SH-SY5Y (cell line): ENCODE results near the gene DGLUCY.

Experiments
- GATA2 ChIP-seq: IDR thresholded peaks from 2 replicates; pipeline ENCODE4 v1.6.1; 2011; ENCODE audit warnings: mild to moderate bottlenecking, low read depth, low read length
- GATA3 ChIP-seq: IDR thresholded peaks from 2 replicates; pipeline ENCODE4 v1.6.1; 2011; ENCODE audit warnings: low read depth, mild to moderate bottlenecking, low read length, moderate library complexity

DGLUCY gene

DNA sequence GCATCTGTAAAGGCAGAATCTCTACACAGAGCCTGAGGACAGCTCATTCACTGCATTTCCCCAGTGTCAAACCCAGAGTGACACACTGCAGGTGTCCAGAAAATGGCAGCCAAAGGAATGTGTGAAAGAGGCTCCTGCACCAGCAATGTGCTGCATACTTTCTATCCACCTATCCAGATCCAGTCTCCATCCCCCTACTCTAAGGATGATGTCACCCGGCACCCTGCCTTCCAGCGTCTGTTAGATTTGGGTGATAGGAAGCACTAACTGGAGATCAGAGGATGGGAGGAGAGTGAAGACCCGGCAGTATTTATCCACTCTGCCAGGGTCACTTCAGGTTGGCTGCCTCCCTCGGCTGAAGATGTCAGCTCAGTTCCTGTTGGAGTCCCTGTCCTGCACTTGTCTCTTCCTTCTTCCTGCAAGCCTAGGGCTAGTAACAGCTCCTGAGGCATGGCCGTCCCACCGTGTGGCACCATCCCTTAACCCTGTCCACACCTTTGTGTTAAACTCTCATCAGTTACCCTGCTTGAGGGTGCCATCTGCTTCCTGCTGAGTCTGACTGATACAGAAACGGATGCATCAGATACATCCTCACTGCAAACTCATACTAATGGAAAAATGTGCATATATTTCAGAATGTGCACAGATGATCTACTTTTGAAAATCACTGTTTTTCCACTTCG is 143.6 kb downstream of the DGLUCY start:
- no peak; the same call in 1 of the 2 replicates for TF ChIP-seq GATA3
- TF ChIP-seq GATA2 = peak; percentile 95

GRCh38 chr14:91258011-91258618 is 144.2 kb downstream of the DGLUCY start:
- TF ChIP-seq GATA3 (no peak), GATA2 (no peak)

GRCh38 chr14:91258876-91259275 is 145.0 kb downstream of the DGLUCY start:
- TF ChIP-seq GATA2 (no peak), GATA3 (no peak)

DNA sequence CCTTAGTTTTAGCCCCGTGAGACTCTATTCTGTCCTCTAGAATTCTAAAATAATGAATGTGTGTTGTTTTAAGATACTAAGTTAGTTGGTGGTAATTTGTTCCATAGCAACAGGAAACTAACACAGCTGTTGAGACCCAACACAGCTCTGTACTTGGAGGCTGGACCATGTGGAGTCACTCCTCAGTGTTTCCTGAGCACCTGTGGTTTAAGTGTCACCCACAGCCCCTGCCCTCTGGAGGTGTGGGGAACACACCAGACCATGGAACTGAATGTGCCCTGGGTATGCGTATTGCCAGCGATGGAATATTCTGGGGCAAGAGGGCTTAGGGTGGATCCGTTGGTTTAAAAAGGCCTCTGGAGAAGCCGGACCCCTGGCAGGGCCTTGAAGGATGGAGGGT is 147.2 kb downstream of the DGLUCY start:
- TF ChIP-seq GATA3 (no peak), GATA2 (no peak)

DNA sequence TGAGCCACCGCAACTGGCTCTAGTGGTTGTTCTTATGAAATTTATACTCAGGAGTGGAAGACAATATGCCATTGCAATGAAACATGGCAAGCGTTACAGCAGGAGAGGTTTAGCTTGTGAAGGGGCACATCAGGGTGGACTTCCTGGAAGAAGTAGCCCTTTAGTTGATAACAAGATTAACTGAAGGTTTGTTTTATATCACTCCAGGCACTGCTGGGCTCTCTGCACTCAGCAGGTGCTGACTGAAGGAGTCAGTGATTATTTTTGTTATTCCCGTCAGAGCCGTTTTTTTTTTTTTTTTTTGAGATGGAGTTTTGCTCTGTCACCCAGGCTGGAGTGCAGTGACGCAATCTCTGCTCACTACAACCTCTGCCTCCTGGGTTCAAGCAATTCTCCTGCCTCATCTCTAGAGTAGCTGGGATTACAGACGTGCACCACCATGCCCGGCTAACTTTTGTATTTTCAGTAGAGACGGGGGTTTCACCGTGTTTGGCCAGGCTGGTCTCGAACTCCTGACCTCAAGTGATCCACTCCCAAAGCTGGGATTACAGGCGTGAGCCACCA is 148.2 kb downstream of the DGLUCY start:
- TF ChIP-seq GATA2 = no peak
- no peak for TF ChIP-seq GATA3

DNA sequence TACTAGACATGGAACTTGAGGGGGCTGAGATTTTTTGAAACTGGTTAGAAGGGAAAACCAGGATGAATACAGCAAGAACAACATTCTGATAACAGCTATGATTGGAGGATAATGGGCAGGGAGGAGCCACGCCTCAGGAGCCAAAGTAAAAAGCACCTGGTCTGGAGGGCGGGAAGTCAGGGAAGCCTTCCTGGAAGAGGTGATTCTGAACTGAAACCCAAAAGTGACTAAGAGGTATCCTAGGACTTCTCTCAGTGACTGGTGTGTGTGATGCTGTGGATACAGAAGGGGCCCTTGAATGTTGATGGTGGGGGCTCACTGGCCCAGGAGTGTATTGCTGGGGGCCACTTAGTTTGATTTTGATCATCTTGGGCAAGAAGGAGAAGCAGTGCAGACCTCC is 149.5 kb downstream of the DGLUCY start:
- TF ChIP-seq GATA2 = no peak
- no peak for TF ChIP-seq GATA3

- no peak for TF ChIP-seq GATA2
- no peak for TF ChIP-seq GATA3
These were observed 150.6 kb downstream of the DGLUCY start for GRCh38 chr14:91264151-91265150.

GRCh38 chr14:91265404-91265803 is 151.5 kb downstream of the DGLUCY start:
- TF ChIP-seq GATA3 (no peak), GATA2 (no peak)

DNA sequence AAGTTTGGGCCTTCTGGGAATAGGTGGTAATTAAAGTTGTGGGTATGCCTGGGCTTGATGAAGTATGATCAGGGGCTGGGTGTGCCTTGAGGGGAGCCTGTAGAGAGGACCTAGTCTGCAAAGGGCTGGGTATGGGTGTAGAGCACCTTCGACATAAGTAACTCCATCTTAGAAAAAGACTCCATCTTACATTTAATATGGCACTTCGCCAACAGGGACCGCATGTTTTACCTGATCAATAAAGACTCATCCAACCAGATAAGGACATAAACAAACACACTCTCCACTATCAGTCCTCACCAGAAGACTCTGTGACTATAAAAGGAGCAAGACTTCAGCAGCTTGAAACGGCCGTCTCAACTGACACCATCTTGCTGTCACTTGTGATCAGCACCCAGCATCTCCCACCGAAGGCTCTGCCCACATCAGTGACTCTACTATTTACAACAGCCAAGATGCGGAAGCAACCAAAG is 154.1 kb downstream of the DGLUCY start:
- no peak for TF ChIP-seq GATA3
- TF ChIP-seq GATA2 = no peak

DNA sequence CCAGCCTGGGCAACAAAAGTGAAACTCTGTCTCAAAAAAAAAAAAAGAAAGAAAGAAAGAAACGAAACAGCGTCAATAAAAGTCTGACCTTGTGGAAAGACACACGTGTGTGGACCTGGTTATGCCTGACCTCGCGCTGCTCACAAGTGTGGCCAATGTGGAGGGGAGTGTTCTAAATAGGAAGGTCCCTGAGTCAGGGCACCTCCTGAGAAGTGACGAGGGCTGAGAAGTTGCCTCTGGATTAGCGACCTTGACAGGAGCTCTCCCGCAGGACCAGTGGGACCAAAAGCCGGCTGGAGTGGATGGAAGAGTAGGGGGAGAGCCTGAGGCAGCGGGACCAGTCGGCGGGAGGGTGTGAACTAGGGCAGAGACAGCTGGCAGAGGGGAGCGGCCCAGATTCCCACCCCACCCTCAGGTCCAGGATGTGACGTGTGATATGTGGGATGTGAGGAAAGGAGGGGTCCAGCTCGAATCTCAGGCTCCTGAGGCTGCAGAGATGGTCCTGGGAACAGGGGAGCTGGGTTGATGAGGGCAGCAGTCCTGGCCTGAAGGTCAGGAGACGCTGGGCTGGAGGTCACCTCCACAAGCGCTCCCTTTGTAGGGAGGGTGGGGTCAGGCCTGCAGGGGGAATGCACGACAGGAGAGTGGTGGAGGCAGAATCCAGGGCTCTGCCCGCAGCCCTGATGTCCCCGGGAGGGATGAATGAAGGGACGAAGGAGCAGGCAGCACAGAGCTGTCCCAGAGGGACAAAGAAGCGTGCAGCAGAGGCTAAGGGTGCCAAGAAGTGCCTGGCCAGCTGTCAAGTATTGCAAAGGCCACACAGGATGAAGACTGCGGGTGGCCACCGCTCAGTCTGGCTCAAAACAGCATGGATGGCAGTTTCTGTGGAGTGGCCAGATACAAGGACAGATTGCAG is 155.5 kb downstream of the DGLUCY start:
- no peak for TF ChIP-seq GATA2
- no peak for TF ChIP-seq GATA3

GRCh38 chr14:91270188-91270587 is 156.3 kb downstream of the DGLUCY start:
- TF ChIP-seq GATA2 (no peak), GATA3 (no peak)

DNA sequence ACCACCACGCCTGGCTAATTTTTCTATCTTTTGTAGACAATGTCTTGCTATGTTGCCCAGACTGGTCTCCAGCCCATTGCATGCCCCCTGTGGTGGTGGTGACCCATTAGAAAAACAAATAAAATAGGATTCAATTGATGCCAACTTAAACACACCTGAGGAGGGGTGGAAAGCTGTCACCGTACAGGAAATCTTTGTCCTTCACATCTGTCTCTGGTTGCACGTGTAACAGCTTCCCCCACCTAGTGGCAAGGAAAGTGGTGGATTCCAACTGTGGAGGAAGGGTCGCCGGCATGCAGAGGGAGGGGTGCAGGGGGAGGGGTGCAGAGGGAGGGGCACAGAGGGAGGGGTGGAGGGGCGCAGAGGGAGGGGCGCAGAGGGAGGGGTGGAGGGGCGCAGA is 156.7 kb downstream of the DGLUCY start:
- no peak for TF ChIP-seq GATA3
- TF ChIP-seq GATA2 = no peak

- no peak for TF ChIP-seq GATA2
- no peak for TF ChIP-seq GATA3
These were observed 157.8 kb downstream of the DGLUCY start for GRCh38 chr14:91271639-91272038.
